Caco-2 (cell line): Measurements from ENCODE around the gene CAB39L. TPM values are rescaled to one million over a fixed set of nuclear protein-coding genes. Genes with fewer than 3 reads are reported as not detected.

ENCODE experiments used
- BruUV-seq: library from RNA; stranded (reverse); fragments of 400-500 nt; replicated peaks from 2 replicates; lab custom pipeline; 2021; lab: Mats Ljungman, UMichigan
- CTCF ChIA-PET: fragments of 300-600 bp; sonication (Branson Sonifier 250); formaldehyde crosslinking; loops from one replicate; lab custom pipeline; 2022; ENCODE audit warnings: antibody characterized with exemption; lab: Charles Lee
- POLR2A ChIA-PET: fragments of 300-600 bp; sonication (Branson Sonifier 250); formaldehyde crosslinking; loops from one replicate; lab custom pipeline; 2022; ENCODE audit warnings: antibody characterized with exemption; lab: Charles Lee
- DNase-seq, 2 experiments: peaks; one replicate each; pipeline versions ENCODE4 v3.0.0 to v3.0.0-alpha.2; 2020 to 2022
- H3K27me3 ChIP-seq: replicated peaks from 2 replicates; pipeline ENCODE4 v1.6.0; 2011; ENCODE audit warnings: low read length; ENCODE audit not compliant: control insufficient read depth, insufficient read depth
- H3K36me3 ChIP-seq: 2 replicates; pipeline ENCODE4 v1.5.1; 2011; ENCODE audit warnings: low read length; ENCODE audit not compliant: control insufficient read depth, insufficient read depth
- H3K4me1 ChIP-seq: fragments of 250-450 bp; sonication (Bioruptor Pico); 2 replicates; pipeline ENCODE4 v1.5.1; 2020; ENCODE audit warnings: mild to moderate bottlenecking
- H3K4me3 ChIP-seq: 2 replicates; pipeline ENCODE4 v1.5.1; 2011; ENCODE audit warnings: low read depth, mild to moderate bottlenecking, control low read depth, low read length
- H3K9me3 ChIP-seq: fragments of 250-450 bp; sonication (Bioruptor Pico); 2 replicates; pipeline ENCODE4 v1.5.1; 2020; ENCODE audit warnings: mild to moderate bottlenecking, moderate library complexity
- H3K27ac Mint-ChIP-seq: one replicate; pipeline ENCODE4 v1.8.0; 2022; ENCODE audit warnings: mixed read lengths; ENCODE audit not compliant: unreplicated experiment
- H3K27me3 Mint-ChIP-seq: one replicate; pipeline ENCODE4 v1.8.0; 2022; ENCODE audit warnings: mixed read lengths; ENCODE audit not compliant: insufficient read depth, unreplicated experiment
- H3K36me3 Mint-ChIP-seq: one replicate; pipeline ENCODE4 v1.8.0; 2022; ENCODE audit warnings: mild to moderate bottlenecking, mixed read lengths; ENCODE audit not compliant: insufficient read depth, unreplicated experiment
- H3K4me1 Mint-ChIP-seq: one replicate; pipeline ENCODE4 v1.8.0; 2022; ENCODE audit warnings: low read depth, mixed read lengths; ENCODE audit not compliant: unreplicated experiment
- H3K4me3 Mint-ChIP-seq: one replicate; pipeline ENCODE4 v1.8.0; 2022; ENCODE audit warnings: mild to moderate bottlenecking, moderate library complexity, mixed read lengths; ENCODE audit not compliant: unreplicated experiment
- H3K9me3 Mint-ChIP-seq: one replicate; pipeline ENCODE4 v1.8.0; 2022; ENCODE audit warnings: mixed read lengths; ENCODE audit not compliant: unreplicated experiment
- intact Hi-C: fragments of 100-400 bp; cut with micrococcal nuclease; formaldehyde crosslinking; loops from one replicate; pipeline ENCODE4 v1.10.0; 2022; ENCODE audit not compliant: unreplicated experiment
- total RNA-seq: library from RNA; stranded (reverse); gene quantifications from 2 replicates; pipeline ENCODE4 v1.2.3, GENCODE V29; 2022
- TF ChIP-seq, protein P1 (sequence below), 2 experiments: fragments of 200-600 bp in 1 of 2; IDR thresholded peaks; 1 replicate in 1 of 2; 2 replicates in 1 of 2; pipeline versions ENCODE4 v1.5.1 to v1.8.0; 2011 to 2022; ENCODE audit warnings: antibody characterized with exemption in 1 of 2, control low read depth in 1 of 2, inconsistent platforms in 1 of 2, low read depth in 1 of 2, low read length in 1 of 2, mild to moderate bottlenecking in 1 of 2, moderate library complexity in 1 of 2; ENCODE audit not compliant: insufficient read depth in 1 of 2, severe bottlenecking in 1 of 2, unreplicated experiment in 1 of 2

Gene CAB39L
- total RNA-seq, 1 experiment from 2014 or later = 40.6 TPM

DNA sequence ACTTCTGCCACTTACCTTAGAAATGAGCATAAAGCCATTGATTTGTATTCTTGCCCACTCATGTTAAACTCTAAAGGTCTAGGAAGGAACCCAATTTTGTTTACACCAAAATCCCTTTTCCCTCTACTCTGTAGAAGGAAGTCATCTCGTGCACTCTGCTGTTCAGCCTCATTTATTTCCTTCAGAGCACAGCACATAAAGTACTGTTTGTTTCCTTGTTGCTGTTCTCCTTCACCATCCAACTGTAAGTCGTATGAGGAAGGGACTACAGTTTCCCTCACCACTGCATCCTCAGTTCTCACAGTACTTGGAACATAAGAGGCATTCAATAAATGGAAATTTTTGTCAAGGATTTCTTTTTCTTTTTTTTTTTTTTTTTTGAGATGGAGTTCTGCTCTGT is 171.6 kb downstream of the CAB39L start:
- Mint-ChIP-seq H3K4me3 (no peak overlapping the region), H3K9me3 (no peaks in the 10 kb centered on the region), H3K27ac (no peak overlapping the region), H3K4me1 (no peaks in the 10 kb centered on the region), H3K36me3 (no peaks in the 10 kb centered on the region), H3K27me3 (no peaks in the 10 kb centered on the region)
- TF ChIP-seq, protein P1, sequence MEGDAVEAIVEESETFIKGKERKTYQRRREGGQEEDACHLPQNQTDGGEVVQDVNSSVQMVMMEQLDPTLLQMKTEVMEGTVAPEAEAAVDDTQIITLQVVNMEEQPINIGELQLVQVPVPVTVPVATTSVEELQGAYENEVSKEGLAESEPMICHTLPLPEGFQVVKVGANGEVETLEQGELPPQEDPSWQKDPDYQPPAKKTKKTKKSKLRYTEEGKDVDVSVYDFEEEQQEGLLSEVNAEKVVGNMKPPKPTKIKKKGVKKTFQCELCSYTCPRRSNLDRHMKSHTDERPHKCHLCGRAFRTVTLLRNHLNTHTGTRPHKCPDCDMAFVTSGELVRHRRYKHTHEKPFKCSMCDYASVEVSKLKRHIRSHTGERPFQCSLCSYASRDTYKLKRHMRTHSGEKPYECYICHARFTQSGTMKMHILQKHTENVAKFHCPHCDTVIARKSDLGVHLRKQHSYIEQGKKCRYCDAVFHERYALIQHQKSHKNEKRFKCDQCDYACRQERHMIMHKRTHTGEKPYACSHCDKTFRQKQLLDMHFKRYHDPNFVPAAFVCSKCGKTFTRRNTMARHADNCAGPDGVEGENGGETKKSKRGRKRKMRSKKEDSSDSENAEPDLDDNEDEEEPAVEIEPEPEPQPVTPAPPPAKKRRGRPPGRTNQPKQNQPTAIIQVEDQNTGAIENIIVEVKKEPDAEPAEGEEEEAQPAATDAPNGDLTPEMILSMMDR (IDR thresholded peaks at IDR 0.05; ENCODE audit: insufficient read depth in 1 of 2, low read depth in 1 of 2, low read length in 1 of 2, severe bottlenecking in 1 of 2, unreplicated experiment in 1 of 2) = no peak
- Histone ChIP-seq H3K4me1 (no peaks in the 10 kb centered on the region), H3K27me3 (no peaks in the 10 kb centered on the region), H3K9me3 (no peaks in the 10 kb centered on the region), H3K36me3 (no peaks in the 10 kb centered on the region), H3K4me3 (no peak overlapping the region)
- BruUV-seq = no TSS peak
- intact Hi-C loops = no loop called here
- DNase-seq = no peak
- ChIA-PET POLR2A (no interaction called here), CTCF (no interaction called here)

DNA sequence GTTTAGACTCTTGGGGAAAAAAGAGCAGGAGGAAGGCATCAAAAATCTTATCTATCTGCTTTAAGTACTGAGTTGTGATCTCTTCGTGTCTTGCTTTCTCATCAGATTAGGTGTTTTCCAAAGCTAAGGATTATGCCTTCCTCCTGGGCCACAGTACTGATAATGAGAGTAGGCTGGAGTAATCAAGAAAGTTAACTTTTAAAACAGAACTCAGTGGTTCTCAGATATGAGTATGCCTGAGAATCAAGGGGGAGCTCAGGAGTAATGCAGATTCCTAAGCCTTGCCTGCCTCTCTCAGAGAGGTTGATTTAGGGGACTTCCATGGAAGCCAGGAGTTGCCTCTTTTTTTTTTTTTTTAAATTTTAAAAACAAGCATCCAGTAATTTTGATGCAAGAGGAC is 172.6 kb downstream of the CAB39L start:
- no peaks in the 10 kb centered on the region for H3K27me3 ChIP-seq
- ChIA-PET POLR2A (no interaction called here), CTCF (no interaction called here)
- Mint-ChIP-seq H3K36me3 (no peaks in the 10 kb centered on the region), H3K27ac (no peak overlapping the region), H3K4me1 (no peaks in the 10 kb centered on the region), H3K4me3 (no peak overlapping the region), H3K27me3 (no peaks in the 10 kb centered on the region), H3K9me3 (no peaks in the 10 kb centered on the region)
- no peak overlapping the region for H3K4me3 ChIP-seq
- no peaks in the 10 kb centered on the region for H3K9me3 ChIP-seq
- no peaks in the 10 kb centered on the region for H3K4me1 ChIP-seq
- TF ChIP-seq, protein P1 (IDR thresholded peaks at IDR 0.05; ENCODE audit: insufficient read depth in 1 of 2, low read depth in 1 of 2, low read length in 1 of 2, severe bottlenecking in 1 of 2, unreplicated experiment in 1 of 2) = no peak
- no TSS peak for BruUV-seq
- intact Hi-C loops = no loop called here
- H3K36me3 ChIP-seq = no peaks in the 10 kb centered on the region
- DNase-seq = no peak

DNA sequence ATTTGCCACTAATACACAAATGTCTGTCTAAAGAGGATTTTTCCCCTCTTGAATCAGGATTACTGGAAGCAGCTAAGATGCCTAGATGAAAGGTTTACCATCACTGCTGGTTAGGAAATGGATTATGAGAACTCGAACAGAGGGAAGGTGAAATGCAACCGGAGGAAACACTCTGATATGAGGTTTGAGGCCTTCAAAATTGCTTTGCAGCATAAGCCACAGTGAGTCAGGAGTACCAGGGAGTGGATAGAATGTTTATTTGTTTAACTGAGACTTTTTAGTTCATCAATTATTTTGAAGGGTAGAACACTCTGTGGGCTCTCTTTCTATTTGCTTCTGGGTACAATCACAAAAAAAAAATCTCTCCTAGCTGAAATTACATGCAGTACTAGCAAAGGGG is 178.0 kb downstream of the CAB39L start:
- H3K9me3 ChIP-seq = no peaks in the 10 kb centered on the region
- intact Hi-C loops = no loop called here
- BruUV-seq = no TSS peak
- no peaks in the 10 kb centered on the region for H3K27me3 ChIP-seq
- no peak for DNase-seq
- Mint-ChIP-seq H3K36me3 (no peaks in the 10 kb centered on the region), H3K4me3 (no peak overlapping the region), H3K4me1 (no peaks in the 10 kb centered on the region), H3K27me3 (no peaks in the 10 kb centered on the region), H3K27ac (no peak overlapping the region), H3K9me3 (no peaks in the 10 kb centered on the region)
- ChIA-PET POLR2A (no interaction called here), CTCF (no interaction called here)
- H3K36me3 ChIP-seq = no peaks in the 10 kb centered on the region
- H3K4me1 ChIP-seq = no peaks in the 10 kb centered on the region
- H3K4me3 ChIP-seq = no peak overlapping the region
- TF ChIP-seq, protein P1 (IDR thresholded peaks at IDR 0.05; ENCODE audit: insufficient read depth in 1 of 2, low read depth in 1 of 2, low read length in 1 of 2, severe bottlenecking in 1 of 2, unreplicated experiment in 1 of 2) = no peak
